Epithelial cell of esophagus (primary cell): Measurements from ENCODE around the gene TUNAR.

ENCODE experiments used
- DNase-seq: peaks from one replicate; pipeline ENCODE4 v3.0.0; 2010; ENCODE audit warnings: low read depth
- H3K4me3 ChIP-seq: 2 replicates; pipeline ENCODE4 v1.5.1; 2011; ENCODE audit warnings: mild to moderate bottlenecking, low read length, control low read depth
- CTCF ChIP-seq: IDR thresholded peaks from 2 replicates; pipeline ENCODE4 v1.5.1; 2011; ENCODE audit warnings: low read depth, mild to moderate bottlenecking, low read length, control low read depth, inconsistent platforms; ENCODE audit not compliant: insufficient read depth; ENCODE audit errors: missing control alignments

TUNAR gene

GRCh38 chr14:95876761-95877538, at the start of gene TUNAR:
Gene TUNAR (plus strand): TSS chr14:95876832.
- no peak within 1 kb of the TSS for H3K4me3 ChIP-seq
- DNase-seq = no peak
- TF ChIP-seq CTCF = no peak

- no peak overlapping the region for H3K4me3 ChIP-seq
- DNase-seq = no peak
- TF ChIP-seq CTCF = no peak
These were observed 47.9 kb upstream of the TUNAR start for GRCh38 chr14:95828649-95829265.

- no peak for DNase-seq
- no peak overlapping the region for H3K4me3 ChIP-seq
- no peak for TF ChIP-seq CTCF
These were observed 47.3 kb upstream of the TUNAR start for GRCh38 chr14:95829321-95829720.

- TF ChIP-seq CTCF = no peak
- no peak for DNase-seq
- H3K4me3 ChIP-seq = no peak overlapping the region
These were observed 46.2 kb upstream of the TUNAR start for GRCh38 chr14:95830386-95830785.

- no peak for DNase-seq
- no peak for TF ChIP-seq CTCF
- H3K4me3 ChIP-seq = no peak overlapping the region
These were observed 45.6 kb upstream of the TUNAR start for GRCh38 chr14:95831041-95831440.

- no peak for TF ChIP-seq CTCF
- no peak for DNase-seq
- H3K4me3 ChIP-seq = no peak overlapping the region
These were observed 45.2 kb upstream of the TUNAR start for GRCh38 chr14:95831468-95831867.
